Thoracic aorta (tissue), 2 donors: ENCODE results near the gene REST. TPM values are rescaled to one million over a fixed set of nuclear protein-coding genes. Genes with fewer than 3 reads are reported as not detected.

Experiments
- ATAC-seq: fragments of 150-250 bp; one replicate; pipeline ENCODE4 v1.8.0; 2017; ENCODE audit warnings: low read depth; ENCODE audit not compliant: insufficient number of reproducible peaks, low FRiP score
- DNase-seq: peaks from one replicate; pipeline ENCODE4 v3.0.0-alpha.2; 2020; ENCODE audit warnings: low spot score
- H3K27ac ChIP-seq, 2 donors: fragments of 200-600 bp; sonication (generic); 1 replicate in 1 of 2; 2 replicates in 1 of 2; pipeline ENCODE4 v1.5.1; 2016; ENCODE audit warnings: mild to moderate bottlenecking in 2 of 2, moderate library complexity in 2 of 2
- H3K27me3 ChIP-seq: fragments of 200-600 bp; sonication (generic); replicated peaks from 2 replicates; pipeline ENCODE4 v1.6.0; 2016; ENCODE audit warnings: mild to moderate bottlenecking; ENCODE audit not compliant: insufficient read depth
- H3K36me3 ChIP-seq: fragments of 200-600 bp; sonication (generic); one replicate; pipeline ENCODE4 v1.5.1; 2016
- H3K4me1 ChIP-seq, 2 donors: fragments of 200-600 bp; sonication (generic); 1 replicate in 1 of 2; 2 replicates in 1 of 2; pipeline versions ENCODE4 v1.5.1 to v1.6.0; 2016; ENCODE audit warnings: low read depth in 2 of 2, mild to moderate bottlenecking in 1 of 2; ENCODE audit not compliant: control insufficient read depth in 1 of 2
- H3K4me3 ChIP-seq: fragments of 200-600 bp; sonication (generic); 2 replicates; pipeline ENCODE4 v1.5.1; 2016; ENCODE audit warnings: mild to moderate bottlenecking
- H3K9me3 ChIP-seq: fragments of 200-600 bp; sonication (generic); 2 replicates; pipeline ENCODE4 v1.5.1; 2016
- total RNA-seq, 2 donors: library from RNA; depleted of rRNA; stranded (reverse); fragments of >200 nt; gene quantifications; one replicate each; pipeline versions ENCODE4 v1.1.0 to v1.2.3, GENCODE V29; 2016
- TF ChIP-seq, protein P1 (sequence below): fragments of 200-600 bp; sonication (generic); IDR thresholded peaks from one replicate; pipeline ENCODE4 v1.5.1; 2019; ENCODE audit warnings: antibody characterized with exemption

The REST gene, protein sequence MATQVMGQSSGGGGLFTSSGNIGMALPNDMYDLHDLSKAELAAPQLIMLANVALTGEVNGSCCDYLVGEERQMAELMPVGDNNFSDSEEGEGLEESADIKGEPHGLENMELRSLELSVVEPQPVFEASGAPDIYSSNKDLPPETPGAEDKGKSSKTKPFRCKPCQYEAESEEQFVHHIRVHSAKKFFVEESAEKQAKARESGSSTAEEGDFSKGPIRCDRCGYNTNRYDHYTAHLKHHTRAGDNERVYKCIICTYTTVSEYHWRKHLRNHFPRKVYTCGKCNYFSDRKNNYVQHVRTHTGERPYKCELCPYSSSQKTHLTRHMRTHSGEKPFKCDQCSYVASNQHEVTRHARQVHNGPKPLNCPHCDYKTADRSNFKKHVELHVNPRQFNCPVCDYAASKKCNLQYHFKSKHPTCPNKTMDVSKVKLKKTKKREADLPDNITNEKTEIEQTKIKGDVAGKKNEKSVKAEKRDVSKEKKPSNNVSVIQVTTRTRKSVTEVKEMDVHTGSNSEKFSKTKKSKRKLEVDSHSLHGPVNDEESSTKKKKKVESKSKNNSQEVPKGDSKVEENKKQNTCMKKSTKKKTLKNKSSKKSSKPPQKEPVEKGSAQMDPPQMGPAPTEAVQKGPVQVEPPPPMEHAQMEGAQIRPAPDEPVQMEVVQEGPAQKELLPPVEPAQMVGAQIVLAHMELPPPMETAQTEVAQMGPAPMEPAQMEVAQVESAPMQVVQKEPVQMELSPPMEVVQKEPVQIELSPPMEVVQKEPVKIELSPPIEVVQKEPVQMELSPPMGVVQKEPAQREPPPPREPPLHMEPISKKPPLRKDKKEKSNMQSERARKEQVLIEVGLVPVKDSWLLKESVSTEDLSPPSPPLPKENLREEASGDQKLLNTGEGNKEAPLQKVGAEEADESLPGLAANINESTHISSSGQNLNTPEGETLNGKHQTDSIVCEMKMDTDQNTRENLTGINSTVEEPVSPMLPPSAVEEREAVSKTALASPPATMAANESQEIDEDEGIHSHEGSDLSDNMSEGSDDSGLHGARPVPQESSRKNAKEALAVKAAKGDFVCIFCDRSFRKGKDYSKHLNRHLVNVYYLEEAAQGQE
- total RNA-seq: 10 to 100 TPM; 32.5 to 38.6 TPM

DNA sequence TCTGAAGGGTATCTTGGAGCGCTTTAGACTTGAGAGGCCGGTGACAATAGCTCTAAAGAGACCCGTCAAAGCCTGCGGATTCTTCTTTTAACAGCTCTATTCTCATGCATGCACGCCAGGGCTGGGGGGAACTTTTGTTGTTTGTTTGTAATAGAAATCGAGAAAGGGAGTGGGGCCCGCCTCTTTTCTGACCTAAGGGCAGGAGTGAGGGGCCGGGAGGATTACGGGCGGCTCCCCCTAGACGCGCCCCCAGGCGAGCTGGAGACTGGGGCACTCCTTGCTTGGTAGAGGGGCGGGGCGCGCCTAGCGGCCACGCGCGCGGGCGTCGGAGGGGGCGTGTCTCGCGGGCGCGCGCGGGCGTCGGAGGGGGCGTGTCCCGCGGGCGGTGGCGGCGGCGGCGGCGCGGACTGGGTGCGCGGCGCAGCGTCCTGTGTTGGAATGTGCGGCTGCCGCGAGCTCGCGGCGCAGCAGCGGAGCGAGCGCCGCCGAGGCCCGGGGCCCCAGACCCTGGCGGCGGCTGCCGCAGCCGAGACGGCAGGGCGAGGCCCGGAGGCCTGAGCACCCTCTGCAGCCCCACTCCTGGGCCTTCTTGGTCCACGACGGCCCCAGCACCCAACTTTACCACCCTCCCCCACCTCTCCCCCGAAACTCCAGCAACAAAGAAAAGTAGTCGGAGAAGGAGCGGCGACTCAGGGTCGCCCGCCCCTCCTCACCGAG is at the start of gene REST:
TSS of gene REST (plus strand) at position 412 of the 717 bp plus-strand sequence. CDS start 2,739 bp downstream, outside the sequence.
- H3K4me3 ChIP-seq: peak within 1 kb of the TSS; percentile 86
- no peaks in the 10 kb centered on the region for H3K9me3 ChIP-seq
- H3K27ac ChIP-seq: peak within 1 kb of the TSS; percentile 86 to 89
- ATAC-seq (peak; percentile 86), DNase-seq (peak; percentile 13)
- peaks cover 17 to 37% of the 10 kb centered on the region in 2 donors for H3K4me1 ChIP-seq
- no peaks in the 10 kb centered on the region for H3K27me3 ChIP-seq
- TF ChIP-seq, protein P1, sequence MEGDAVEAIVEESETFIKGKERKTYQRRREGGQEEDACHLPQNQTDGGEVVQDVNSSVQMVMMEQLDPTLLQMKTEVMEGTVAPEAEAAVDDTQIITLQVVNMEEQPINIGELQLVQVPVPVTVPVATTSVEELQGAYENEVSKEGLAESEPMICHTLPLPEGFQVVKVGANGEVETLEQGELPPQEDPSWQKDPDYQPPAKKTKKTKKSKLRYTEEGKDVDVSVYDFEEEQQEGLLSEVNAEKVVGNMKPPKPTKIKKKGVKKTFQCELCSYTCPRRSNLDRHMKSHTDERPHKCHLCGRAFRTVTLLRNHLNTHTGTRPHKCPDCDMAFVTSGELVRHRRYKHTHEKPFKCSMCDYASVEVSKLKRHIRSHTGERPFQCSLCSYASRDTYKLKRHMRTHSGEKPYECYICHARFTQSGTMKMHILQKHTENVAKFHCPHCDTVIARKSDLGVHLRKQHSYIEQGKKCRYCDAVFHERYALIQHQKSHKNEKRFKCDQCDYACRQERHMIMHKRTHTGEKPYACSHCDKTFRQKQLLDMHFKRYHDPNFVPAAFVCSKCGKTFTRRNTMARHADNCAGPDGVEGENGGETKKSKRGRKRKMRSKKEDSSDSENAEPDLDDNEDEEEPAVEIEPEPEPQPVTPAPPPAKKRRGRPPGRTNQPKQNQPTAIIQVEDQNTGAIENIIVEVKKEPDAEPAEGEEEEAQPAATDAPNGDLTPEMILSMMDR: no peak
- no peaks in the 10 kb centered on the region for H3K36me3 ChIP-seq

DNA sequence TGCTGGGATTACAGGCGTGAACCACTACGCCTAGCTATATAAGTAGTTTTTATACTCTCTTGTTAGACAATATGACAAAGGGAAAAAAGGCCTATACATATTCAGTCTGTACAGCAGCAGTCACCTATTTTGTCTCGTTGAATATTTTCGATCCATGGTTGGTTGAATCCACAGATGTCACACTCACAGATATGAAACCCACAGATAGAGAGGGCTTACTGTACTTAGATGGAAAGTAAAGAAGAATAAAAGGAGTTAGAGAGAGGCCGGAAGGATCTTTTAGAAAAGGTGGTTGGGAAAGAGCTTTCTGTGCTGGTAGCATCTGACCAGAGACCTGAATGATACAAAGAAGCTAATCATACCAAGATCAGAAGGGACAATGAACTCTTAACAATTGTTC is 47.9 kb upstream of the REST start:
- DNase-seq (no peak), ATAC-seq (no peak)
- no peaks in the 10 kb centered on the region for H3K36me3 ChIP-seq
- peaks cover 7 to 14% of the 10 kb centered on the region in 2 donors for H3K4me1 ChIP-seq
- H3K27me3 ChIP-seq: no peaks in the 10 kb centered on the region
- no peaks in the 10 kb centered on the region for H3K9me3 ChIP-seq
- TF ChIP-seq, protein P1: no peak
- H3K27ac ChIP-seq: no peak overlapping the region
- no peak overlapping the region for H3K4me3 ChIP-seq

DNA sequence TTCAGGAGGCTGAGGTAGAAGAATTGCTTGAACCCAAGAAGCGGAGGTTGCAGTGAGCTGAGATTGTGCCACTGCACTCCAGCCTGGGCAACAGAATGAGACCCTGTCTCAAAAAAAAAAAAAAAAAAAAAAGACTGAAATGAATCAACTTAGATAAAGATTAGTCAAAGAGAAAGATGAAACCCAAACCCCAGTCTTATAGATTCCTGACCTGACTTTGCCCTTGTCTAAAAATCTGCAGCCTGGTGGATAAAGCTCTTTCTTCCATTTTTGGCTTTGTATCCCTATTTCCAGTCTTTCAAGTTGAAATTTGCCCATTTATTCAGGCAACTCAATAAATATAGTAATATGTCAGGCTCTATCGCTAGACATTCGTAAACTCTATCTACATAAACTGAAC is 46.9 kb upstream of the REST start:
- Histone ChIP-seq H3K36me3 (no peaks in the 10 kb centered on the region), H3K9me3 (no peaks in the 10 kb centered on the region), H3K27me3 (no peaks in the 10 kb centered on the region), H3K27ac (no peak overlapping the region), H3K4me1 (peaks cover 7 to 14% of the 10 kb centered on the region in 2 donors), H3K4me3 (no peak overlapping the region)
- TF ChIP-seq, protein P1: no peak
- no peak for ATAC-seq
- DNase-seq: no peak

DNA sequence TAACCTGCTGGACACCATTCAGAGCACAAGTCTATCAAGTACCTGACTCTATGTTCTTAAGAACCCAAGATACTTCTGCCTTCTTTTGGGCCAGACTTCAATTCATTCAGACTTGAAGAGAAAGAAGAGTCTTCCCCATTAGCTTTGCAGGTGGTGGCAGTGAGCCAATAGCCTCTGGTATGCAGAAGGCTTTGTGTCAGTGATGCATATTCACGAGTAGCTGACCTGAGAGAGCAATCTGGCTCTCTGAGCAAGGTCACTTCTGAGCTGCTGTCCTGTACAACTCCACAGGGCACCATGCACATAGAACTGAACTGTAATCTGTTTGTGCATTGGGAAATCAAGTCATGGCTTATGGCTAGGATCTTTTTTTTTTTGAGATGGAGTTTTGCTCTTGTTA is 46.3 kb upstream of the REST start:
- no peaks in the 10 kb centered on the region for H3K27me3 ChIP-seq
- no peaks in the 10 kb centered on the region for H3K36me3 ChIP-seq
- TF ChIP-seq, protein P1: no peak
- DNase-seq (no peak), ATAC-seq (no peak)
- H3K27ac ChIP-seq: no peak overlapping the region
- H3K4me1 ChIP-seq: peaks cover 7 to 14% of the 10 kb centered on the region in 2 donors
- H3K4me3 ChIP-seq: no peak overlapping the region
- H3K9me3 ChIP-seq: no peaks in the 10 kb centered on the region
